SIG-M5 treated with dmso at 0.1 percent for 504 hours (cell line): ENCODE results near the gene LRRC47.

Experiments used
- DNase-seq: peaks from one replicate; lab custom pipeline; 2025; ENCODE audit not compliant: unreplicated experiment; lab: John Stamatoyannopoulos, UW

Gene LRRC47

DNA sequence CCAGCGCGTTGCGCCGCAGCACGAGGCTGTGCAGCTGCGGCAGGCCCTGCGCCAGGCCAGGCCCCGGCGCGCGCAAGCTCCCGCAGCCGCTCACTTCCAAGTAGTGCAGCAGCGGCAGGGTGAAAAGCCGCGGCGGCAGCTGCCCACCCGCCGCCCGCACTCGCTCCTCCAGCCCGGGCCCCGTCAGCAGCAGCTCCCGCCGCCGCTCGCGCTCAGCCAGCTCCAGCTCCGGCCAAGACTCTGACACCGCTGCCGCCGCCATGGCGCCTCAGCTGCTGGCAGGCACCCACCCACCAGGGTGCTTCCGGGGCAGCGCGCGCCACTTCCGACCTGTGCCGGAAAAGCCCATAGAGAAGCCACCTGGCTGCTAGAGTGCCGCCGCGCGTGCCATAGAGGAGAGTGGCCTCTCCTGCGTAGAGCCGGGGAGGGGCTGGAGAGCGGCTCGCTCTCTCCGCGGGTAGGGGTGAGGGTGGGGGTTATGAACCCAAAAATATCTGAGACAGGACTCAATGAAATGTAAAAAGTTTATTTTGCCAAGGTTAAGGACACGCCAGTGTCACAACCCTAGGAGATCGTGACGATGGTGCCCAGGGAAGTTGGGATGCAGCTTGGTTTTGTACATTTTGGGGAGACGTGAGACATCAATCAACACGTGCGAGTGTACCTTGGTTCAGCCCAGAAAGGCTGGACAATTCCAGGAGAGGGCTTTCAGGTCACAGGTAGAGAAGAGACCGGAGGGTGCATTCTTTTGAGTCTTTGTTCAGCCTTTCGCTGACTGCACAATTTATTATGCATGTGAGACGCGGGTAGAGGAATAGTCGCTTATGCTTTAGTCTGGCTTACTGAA lies at the start of gene LRRC47:
TSS of gene LRRC47 (minus strand) at position 284 of the 847 bp plus-strand sequence. CDS start at position 262, 22 bp downstream.
- DNase-seq = peak; percentile 89

DNA sequence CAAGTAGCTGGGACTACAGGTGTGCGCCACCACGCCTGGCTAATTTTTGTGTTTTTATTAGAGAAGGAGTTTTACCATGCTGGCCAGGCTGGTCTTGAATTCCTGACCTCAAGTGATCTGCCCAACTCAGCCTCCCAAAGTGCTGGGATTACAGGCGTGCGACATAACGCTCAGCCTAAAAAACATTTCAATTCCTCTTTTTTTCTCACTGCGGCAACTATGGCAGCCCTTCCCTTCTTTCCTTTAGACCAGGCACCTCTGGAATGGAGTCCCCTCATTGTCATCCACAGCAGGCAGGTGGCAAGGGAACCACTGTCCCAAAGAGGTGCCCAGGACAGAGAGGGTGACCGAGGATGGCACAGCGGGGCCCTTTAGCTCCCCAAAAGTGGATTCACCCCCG lies 46.6 kb upstream of the LRRC47 start:
- no peak for DNase-seq

- no peak for DNase-seq
These were observed 45.2 kb upstream of the LRRC47 start for GRCh38 chr1:3841491-3841890.

GRCh38 chr1:3838788-3839187 lies 42.5 kb upstream of the LRRC47 start:
- no peak for DNase-seq

DNA sequence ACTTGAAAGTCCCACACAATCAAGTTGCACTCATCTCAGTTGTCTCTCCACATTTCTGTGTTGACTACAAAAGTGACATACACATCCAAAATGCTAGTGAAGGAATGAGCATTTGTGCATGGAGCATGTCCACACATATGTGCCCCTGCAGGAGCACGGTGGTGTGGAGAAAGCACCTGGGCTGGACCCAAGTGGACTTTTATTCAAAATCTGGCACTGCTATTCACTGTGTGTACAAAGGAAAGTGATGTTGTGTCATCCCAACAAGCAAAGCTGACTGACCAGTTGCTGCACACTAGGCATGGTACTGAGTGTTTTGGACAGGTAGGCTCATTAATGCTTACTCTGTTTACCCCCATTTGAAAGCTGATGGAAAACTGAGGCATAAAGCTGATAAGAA lies 41.4 kb upstream of the LRRC47 start:
- no peak for DNase-seq

DNA sequence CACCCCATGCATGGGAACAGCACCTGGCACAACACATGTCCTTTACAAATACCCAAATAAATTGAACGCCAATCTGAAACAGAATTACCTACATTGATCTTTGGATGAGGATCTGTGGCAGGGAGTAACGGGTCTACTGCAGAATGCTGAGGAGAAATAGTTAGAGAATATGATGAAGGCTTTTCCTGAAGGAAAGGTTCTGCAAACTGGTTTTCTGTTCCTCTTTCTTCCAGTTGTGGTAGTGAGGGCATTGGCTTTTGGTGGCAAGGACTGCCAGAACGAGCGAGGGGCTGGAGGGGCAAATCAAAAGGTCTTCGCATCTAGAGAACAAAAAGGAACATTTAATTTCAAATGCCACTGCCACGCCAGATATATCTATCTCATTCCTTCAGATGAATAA lies 40.9 kb upstream of the LRRC47 start:
- no peak for DNase-seq

- DNase-seq = no peak
These were observed 40.1 kb upstream of the LRRC47 start for GRCh38 chr1:3836421-3836820.

GRCh38 chr1:3834701-3835100 lies 38.4 kb upstream of the LRRC47 start:
- no peak for DNase-seq

GRCh38 chr1:3831689-3832088 lies 35.4 kb upstream of the LRRC47 start:
- DNase-seq = no peak

DNA sequence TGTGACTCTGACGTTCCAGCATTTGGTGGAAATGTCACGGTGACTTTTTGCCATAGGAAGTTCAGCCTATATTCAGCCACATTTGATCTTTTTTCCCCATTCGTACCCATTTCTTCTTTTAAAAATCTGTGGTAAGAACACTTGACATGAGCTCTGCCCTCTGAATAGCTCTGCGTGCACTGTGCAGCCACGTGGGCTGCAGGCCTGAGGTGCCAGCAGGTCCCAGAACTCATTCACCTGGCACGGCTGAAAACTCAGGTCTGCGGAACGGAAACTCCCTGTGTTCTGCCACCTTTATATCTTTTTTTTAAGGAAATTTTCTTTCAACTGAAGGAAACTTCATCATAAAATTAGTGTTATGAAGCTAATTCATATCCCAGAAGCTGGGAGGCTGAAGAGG lies 32.1 kb upstream of the LRRC47 start:
- DNase-seq = no peak

DNA sequence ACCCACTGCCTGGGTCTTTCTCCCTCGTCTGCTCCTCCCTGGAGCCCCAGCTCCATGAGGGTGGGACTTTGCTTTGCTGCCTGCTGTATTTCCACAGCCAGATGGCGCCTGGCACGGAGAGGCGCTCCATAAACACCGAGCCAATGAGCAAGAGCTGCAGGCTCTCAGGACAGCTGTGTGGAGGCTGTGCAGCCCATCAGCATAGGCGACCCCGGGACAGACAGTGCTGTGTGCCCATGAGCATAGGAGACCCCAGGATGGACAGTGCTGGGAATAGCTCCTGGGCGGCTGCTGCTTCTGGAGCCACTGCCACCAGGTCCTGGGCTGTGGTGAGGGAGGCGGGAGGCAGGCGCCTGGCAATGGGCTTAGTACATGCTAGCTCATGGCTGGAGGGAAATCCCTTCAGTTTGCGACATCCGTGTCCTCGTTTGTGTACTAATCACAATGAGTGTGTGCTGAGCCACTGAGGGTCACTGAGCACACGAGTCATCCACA lies 31.6 kb upstream of the LRRC47 start:
- no peak for DNase-seq

- no peak for DNase-seq
These were observed 29.1 kb upstream of the LRRC47 start for GRCh38 chr1:3825356-3825755.

- DNase-seq = no peak
These were observed 28.4 kb upstream of the LRRC47 start for GRCh38 chr1:3824650-3825049.

GRCh38 chr1:3822421-3822820 lies 26.1 kb upstream of the LRRC47 start:
- no peak for DNase-seq

GRCh38 chr1:3821908-3822307 lies 25.6 kb upstream of the LRRC47 start:
- DNase-seq = no peak

GRCh38 chr1:3821447-3821846 lies 25.1 kb upstream of the LRRC47 start:
- DNase-seq = no peak

GRCh38 chr1:3821004-3821403 lies 24.7 kb upstream of the LRRC47 start:
- no peak for DNase-seq

DNA sequence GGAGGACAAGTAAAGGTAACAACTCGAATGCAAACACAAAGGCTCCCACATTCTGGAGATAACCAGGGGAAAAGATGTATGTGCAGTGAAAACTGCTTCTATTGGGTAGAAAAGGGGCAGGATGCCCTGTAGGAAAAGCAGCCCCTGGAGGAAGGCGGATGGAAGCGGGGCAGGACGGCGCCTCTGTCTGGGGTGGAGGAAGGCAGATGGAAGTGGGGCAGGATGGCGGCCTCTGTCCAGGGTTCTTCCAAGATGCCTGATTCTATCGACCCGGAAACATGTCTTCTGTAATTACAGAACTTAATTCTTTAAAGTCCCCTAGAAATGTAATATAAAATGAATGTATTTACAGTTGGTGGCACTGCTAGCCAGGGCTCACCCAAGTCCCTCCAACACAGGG lies 24.0 kb upstream of the LRRC47 start:
- DNase-seq = no peak

GRCh38 chr1:3819771-3820200 lies 23.5 kb upstream of the LRRC47 start:
- no peak for DNase-seq

- no peak for DNase-seq
These were observed 21.7 kb upstream of the LRRC47 start for GRCh38 chr1:3817821-3818597.

GRCh38 chr1:3817138-3817740 lies 20.9 kb upstream of the LRRC47 start:
- no peak for DNase-seq
